HT-29 (cell line): ENCODE data around the gene RAD51B. TPM values are rescaled to one million over a fixed set of nuclear protein-coding genes. Genes with fewer than 3 reads are reported as not detected.
A peak's percentile ranks its signal among the peaks of the same experiment; 100 is the strongest.

Experiments used
- DNase-seq: peaks from one replicate; pipeline ENCODE4 v3.0.0-alpha.2; 2015; ENCODE audit warnings: low spot score
- total RNA-seq: library from RNA; depleted of rRNA; stranded (reverse); fragments of >200 nt; shearing (Covaris generic); gene quantifications from 2 replicates; pipeline ENCODE4 v1.2.3, GENCODE V29; 2014

The RAD51B gene
- total RNA-seq, 1 experiment from 2014 or later, result 5.9 TPM

GRCh38 chr14:68543516-68543915 lies 723.9 kb downstream of the RAD51B start:
- no peak for DNase-seq

GRCh38 chr14:68544081-68544892 lies 724.7 kb downstream of the RAD51B start:
- no peak for DNase-seq

- no peak for DNase-seq
Observed at GRCh38 chr14:68546839-68547238, 727.3 kb downstream of the RAD51B start.

GRCh38 chr14:68547305-68548193 lies 728.0 kb downstream of the RAD51B start:
- peak; percentile 52 for DNase-seq

GRCh38 chr14:68548194-68549076 lies 728.9 kb downstream of the RAD51B start:
- no peak for DNase-seq

- DNase-seq, result no peak
Observed at GRCh38 chr14:68550338-68550715, 730.7 kb downstream of the RAD51B start.

GRCh38 chr14:68551045-68551683 lies 731.6 kb downstream of the RAD51B start:
- no peak for DNase-seq

- DNase-seq, result no peak
Observed at GRCh38 chr14:68552075-68552474, 732.5 kb downstream of the RAD51B start.

- no peak for DNase-seq
Observed at GRCh38 chr14:68552602-68553001, 733.0 kb downstream of the RAD51B start.

- DNase-seq, result no peak
Observed at GRCh38 chr14:68553311-68553710, 733.7 kb downstream of the RAD51B start.

- DNase-seq, result no peak
Observed at GRCh38 chr14:68554231-68554630, 734.7 kb downstream of the RAD51B start.

- no peak for DNase-seq
Observed at GRCh38 chr14:68556253-68556652, 736.7 kb downstream of the RAD51B start.

- no peak for DNase-seq
Observed at GRCh38 chr14:68557648-68558047, 738.1 kb downstream of the RAD51B start.

GRCh38 chr14:68558096-68558495 lies 738.5 kb downstream of the RAD51B start:
- no peak for DNase-seq

GRCh38 chr14:68559949-68560348 lies 740.4 kb downstream of the RAD51B start:
- no peak for DNase-seq

- DNase-seq, result no peak
Observed at GRCh38 chr14:68561531-68562007, 742.0 kb downstream of the RAD51B start.

GRCh38 chr14:68562911-68563250 lies 743.3 kb downstream of the RAD51B start:
- DNase-seq, result no peak

GRCh38 chr14:68563251-68564131 lies 743.9 kb downstream of the RAD51B start:
- no peak for DNase-seq

GRCh38 chr14:68564191-68564825 lies 744.7 kb downstream of the RAD51B start:
- DNase-seq, result no peak
